Stimulated activated CD8-positive, alpha-beta memory T cell treated with anti-CD3 and anti-CD28 coated beads, Interleukin-7, amount 100 ng/mL, for 24 hours (primary cell): Measurements from ENCODE around the gene OTX2.

Experiments
- DNase-seq: peaks from one replicate; pipeline ENCODE4 v3.0.0-alpha.2; 2020; ENCODE audit warnings: low read depth

Gene OTX2

GRCh38 chr14:56796259-56796658, 14.0 kb downstream of the OTX2 start:
- no peak for DNase-seq

DNA sequence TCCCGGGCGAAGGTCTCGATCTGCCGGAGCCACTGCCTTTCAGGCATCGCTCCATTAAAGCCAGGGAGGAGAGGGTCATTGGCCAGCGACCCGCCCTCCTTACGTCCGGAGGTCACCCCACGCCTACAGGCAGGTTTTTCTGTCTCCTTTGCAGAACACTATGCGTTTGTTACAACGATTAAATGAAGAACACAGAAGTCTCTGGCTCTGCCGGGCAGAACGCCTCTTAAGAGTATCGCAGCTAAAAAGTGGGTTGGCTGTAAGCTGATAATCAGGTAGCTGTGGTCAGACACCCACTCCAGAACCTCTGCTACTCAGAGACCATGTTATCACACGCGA, 15.0 kb downstream of the OTX2 start:
- no peak for DNase-seq

GRCh38 chr14:56794557-56795283, 15.6 kb downstream of the OTX2 start:
- DNase-seq, result no peak

DNA sequence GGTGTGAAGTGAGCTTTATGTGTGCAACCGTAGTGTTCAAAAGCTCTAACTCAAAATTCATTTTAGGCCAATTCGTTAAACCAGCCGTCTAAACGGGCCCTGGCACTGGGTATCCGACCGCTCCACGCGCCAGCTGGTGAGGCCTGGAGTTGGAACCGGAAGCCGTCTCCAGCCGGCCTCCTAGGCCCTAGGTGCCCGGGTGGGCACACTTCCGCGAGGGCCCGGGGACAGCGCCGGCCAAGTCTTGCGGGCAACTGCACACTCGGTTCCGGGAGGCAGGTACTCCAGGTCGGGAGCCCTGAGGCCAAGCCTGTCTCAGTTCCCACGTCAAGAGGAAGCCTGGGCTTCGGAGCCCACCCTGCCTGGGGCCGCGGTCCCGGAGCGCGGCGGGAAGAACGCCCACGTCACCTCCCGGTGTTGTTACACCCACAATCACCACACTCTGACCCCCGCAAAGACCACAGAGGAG, 16.2 kb downstream of the OTX2 start:
- DNase-seq, result no peak

- no peak for DNase-seq
Measured at GRCh38 chr14:56789955-56790354, 20.3 kb downstream of the OTX2 start.

DNA sequence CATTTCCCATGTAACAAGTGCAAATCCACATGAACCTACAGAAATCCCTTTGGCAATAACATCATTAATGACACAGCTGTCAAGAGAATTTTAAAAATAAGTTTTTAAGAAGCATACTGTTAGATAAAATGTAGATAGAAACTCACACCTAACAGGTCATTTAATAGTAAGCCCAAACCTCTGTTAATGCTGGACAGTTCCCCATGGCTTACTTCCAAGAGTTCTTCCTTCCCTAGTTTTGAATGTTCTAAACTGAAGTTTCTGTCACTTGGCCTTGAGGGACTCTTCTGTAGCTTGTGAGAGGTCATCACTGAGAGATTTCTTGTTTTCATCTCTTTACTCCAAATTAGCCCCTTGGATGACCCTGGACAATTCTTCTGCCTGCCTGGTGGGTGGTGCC, 22.7 kb downstream of the OTX2 start:
- no peak for DNase-seq

DNA sequence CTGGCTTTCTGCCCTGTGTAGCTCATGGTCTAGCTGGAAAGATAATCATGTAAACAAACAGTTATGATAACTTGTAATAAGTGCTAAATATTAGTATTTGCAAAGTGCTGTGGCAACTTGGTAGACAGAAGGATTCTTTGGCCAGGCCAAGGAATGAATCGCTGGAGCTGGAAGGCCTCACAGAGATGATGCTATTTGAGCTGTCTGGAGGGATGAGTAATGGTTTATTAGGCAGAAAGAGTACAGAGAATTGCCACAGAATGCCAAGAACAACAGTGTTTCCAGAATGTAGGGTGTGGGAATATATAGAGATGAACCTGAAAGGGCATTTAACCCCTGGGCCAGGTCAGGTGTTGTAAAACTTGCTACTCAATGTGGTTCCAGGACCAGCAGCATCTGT, 27.6 kb downstream of the OTX2 start:
- no peak for DNase-seq

DNA sequence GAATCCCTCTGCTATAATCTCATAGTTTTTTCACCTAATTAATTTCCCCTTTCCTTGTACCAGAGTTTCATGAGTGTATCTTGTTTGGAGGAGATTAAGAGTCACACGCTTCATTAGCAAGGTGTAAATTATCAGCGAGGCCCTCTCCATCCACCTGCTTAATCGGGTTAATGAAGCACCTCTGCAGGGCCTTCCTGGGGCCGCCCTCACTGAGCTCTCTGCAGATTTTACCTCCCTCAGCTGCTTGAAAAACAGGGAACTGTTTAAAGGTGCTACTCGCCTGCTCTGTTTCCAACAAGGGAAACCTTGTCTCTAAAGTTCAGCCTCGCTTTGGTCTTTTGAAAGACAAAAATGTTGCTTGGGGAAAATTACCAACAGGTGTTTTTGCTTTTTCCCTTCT, 35.8 kb downstream of the OTX2 start:
- DNase-seq, result no peak

GRCh38 chr14:56770512-56770911, 39.8 kb downstream of the OTX2 start:
- DNase-seq, result no peak

DNA sequence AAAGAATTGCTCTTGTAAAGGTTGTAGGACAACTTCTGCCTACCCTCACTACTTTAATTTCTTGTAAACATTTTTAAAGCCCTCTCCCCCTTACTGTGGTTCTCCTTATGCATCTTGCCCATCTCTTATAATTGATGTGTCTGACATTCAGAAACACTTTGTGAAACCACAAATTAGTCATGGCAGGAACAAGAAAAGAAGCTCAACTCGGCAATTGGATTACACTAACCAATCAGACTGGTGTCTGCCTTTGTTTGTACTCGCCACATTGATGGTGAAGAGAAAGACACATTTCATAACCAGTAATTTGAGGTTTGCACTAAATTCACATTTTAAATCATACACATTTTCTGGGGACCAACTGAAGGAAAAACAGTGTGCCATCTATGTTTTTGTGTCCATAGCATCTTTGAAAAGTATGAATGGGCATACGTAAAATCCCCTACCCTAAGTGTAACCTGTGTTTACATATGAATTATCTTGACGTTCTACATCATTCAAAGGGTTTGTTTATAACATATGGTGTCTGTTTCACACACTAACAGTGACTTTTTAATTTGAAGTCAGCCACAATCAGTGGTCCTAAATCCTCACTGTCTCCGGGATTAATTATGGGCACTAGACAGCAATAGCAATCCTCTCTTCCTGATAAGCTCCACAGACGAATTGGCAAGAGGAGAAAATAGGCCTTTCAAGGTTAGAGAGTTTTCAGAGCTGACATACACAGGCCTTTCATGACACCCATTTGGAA, 49.9 kb downstream of the OTX2 start:
- no peak for DNase-seq

- no peak for DNase-seq
Measured at GRCh38 chr14:56759633-56760032, 50.6 kb downstream of the OTX2 start.

DNA sequence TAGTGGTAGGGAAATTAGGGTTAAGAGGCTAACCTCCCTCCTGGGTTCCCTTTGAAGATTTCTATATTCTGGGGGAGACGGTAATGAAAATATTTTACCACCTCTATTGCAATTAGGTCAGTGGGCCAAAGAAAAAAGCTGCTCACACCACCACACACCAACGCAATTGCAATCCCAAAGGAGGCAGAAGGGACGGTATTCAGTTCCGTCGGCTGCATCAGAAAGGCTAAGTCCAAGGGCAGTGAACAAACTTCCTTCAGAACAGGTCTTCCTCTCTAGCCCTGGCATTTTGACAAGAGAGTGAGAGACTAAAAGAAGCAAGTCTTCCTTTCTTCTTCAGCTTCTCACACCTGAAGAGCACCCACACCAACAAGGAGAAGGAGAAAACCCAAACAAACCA, 51.2 kb downstream of the OTX2 start:
- DNase-seq, result no peak

GRCh38 chr14:56754921-56755320, 55.4 kb downstream of the OTX2 start:
- DNase-seq, result no peak

GRCh38 chr14:56753396-56753795, 56.9 kb downstream of the OTX2 start:
- DNase-seq, result no peak

DNA sequence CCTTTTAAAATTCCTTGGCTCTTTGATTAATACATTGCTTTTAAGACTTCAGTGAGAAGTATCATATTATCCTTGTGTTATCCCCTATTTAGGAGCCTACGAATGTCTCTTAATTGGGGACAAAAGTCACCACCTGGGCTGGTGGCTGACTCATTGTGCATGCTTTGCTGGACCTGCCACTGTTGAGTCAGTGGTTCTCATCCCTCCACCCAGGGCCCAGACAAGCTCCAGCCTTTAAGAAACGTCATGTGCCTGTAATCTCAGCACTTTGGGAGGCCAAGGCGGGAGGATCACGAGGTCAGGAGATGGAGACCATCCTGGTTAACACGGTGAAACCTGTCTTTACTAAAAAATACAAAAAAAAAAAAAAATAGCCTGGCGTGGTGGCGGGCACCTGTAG, 57.9 kb downstream of the OTX2 start:
- DNase-seq, result no peak

DNA sequence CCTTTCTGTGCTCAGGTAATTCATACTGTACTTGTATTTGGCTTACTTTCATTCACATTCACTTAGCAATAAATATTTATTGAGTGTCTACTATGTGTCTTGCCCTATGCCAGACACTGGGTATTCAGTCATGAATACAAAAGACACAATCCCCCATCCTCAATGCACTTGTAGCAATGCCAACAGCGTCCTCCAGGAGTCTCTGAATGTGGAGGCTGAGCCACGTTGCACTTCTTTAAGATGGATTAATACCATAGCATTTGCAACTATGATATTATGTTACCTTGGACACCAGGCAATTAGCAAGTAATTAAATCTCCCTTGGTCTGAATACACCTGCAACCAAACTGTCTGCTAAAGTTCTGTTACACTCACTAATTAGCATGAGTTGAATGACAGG, 58.8 kb downstream of the OTX2 start:
- no peak for DNase-seq
